ENCODE results near the gene MOB1A. TPM values are rescaled to one million over a fixed set of nuclear protein-coding genes. Genes with fewer than 3 reads are reported as not detected.
"Not testable (repeated sequence)": the region's sequence is repeated elsewhere in the genome, so short reads cannot be mapped to it uniquely, and the experiment has no call there.

Gene MOB1A
- total RNA-seq, 1 donor from 2014 or later: 59.3 TPM

DNA sequence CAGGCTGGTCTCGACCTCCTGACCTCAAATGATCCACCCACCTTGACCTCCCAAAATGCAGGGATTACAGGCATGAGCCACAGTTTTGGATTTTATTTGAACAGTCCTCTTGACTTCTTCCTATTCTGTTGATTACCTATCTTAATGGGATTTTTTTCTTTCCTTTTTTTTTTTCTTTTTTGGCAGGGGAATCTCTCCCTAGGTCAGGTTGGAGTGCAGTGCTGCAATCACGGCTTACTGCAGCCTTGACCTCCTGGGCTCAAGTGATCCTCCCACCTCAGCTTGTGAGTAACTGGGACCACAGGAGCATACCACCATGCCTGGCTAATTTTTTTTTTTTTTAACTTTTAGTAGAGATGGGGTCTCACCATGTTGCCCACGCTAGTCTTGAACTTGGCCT lies 22.5 kb upstream of the MOB1A start:
- no peak for DNase-seq (ENCODE audit: missing footprints)
- ATAC-seq: no peak
- intact Hi-C loops (cut with DNase I): no loop called here

DNA sequence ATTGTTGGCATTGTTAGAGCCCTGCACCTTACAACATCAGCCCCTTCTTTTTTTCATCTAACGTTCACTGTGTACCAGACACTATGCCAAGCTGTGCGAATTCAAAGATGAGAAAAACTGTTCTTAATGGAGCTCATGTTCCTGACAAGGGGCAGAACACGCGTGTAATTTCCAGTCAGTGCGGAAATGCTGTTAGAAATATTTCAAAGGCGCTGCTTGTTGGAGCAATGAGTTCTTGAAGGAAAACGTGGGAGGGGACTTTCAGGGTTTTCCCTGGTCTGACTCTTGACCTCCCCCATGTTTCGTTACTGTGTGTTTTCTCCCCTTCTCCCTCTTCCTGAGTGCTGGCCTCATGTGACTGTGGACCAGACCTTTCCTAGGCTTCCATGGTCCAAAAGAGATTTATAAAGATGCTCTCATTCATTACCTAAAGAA lies 21.2 kb upstream of the MOB1A start:
- ATAC-seq (no peak), DNase-seq (ENCODE audit: missing footprints) (no peak)
- intact Hi-C loops (cut with DNase I): no loop called here

DNA sequence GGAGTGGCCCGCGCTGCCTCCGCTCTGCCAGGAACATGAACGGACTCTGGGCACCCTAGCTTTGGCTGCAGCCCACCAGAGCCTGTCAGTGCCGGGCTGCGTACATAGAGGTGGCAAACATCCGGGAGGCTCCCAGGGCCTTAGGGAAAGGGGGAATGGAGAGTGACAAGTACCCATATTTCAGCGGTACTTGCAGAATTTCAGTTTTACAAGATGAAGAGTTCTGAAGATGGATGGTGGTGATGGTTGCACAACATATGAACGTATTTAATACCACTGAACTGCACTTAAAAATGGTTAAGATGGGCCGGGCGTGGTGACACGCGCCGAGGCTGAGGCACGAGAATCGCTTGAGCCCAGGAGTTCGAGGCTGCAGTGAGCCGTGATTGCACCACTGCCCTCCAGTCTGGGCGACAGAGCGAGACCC lies 20.6 kb upstream of the MOB1A start:
- intact Hi-C loops (cut with DNase I): no loop called here
- ATAC-seq (no peak), DNase-seq (ENCODE audit: missing footprints) (no peak)

DNA sequence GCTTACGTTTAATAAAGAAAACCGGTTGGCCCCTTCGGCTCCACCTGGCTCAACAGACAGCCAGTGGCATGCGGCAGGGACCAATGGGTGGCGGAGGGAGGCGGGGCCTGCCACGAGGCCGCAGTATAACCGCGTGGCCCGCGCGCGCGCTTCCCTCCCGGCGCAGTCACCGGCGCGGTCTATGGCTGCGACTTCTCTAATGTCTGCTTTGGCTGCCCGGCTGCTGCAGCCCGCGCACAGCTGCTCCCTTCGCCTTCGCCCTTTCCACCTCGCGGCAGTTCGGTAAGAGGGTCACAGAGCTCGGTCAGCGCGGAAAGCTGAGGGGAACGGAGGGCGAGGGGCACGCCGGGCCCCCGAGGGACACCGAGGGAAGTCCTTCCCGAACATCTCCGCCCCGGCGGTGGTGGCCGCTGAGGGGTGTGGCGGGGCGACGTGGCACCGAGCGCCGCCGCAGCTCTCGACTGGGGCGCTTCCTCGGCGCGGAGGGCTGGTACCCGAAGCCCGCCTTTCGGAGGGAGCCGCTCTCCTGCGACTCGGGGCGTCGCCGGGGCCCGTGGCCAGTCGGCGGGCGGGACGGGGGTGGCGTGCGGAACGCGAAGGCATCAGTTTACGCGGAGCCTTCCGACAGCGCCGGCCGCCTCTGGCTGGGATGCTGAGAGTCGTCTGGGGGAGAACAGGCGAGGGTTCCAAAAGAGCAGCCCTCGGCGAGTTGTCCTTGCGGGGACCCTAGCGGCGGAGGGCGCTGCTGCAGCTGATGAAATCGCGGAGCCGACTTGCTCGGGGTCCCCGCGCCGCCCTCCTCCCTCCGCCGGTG lies 20.0 kb upstream of the MOB1A start, which contains the start of gene MTHFD2:
TSS of gene MTHFD2 (plus strand) at position 155 of the 814 bp plus-strand sequence. CDS start at position 182, 27 bp downstream.
- peak; percentile 97 for DNase-seq (ENCODE audit: missing footprints)
- intact Hi-C loops (cut with DNase I): loop anchor here (1.0 kb wide), 1 partner anchor 20 kb away; the partner anchor contains the start of gene MOB1A
- ATAC-seq: peak; percentile 98

DNA sequence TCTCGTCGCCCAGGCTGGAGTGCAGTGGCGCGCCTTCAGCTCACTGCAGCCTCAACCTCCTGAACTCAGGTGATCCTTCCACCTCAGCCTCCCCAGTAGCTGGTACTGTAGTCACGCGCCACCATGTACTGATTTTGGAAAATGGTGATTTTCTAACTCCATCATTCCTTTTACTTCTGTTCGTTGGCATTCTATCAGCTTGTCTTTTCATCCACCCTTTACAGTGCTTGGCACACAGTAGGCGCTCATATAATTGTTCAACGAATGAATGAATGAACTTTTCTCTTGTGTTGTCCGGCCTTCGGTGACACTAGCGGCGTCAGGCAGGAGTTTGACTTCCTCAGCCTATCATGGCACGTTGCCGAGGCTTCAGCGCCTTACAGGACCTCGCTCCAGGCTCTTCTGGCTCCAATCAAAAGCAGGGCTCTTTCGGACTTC lies 19.4 kb upstream of the MOB1A start:
- intact Hi-C loops (cut with DNase I): loop anchor here (1.0 kb wide), 1 partner anchor 20 kb away; the partner anchor contains the start of gene MOB1A
- no peak for DNase-seq (ENCODE audit: missing footprints)

DNA sequence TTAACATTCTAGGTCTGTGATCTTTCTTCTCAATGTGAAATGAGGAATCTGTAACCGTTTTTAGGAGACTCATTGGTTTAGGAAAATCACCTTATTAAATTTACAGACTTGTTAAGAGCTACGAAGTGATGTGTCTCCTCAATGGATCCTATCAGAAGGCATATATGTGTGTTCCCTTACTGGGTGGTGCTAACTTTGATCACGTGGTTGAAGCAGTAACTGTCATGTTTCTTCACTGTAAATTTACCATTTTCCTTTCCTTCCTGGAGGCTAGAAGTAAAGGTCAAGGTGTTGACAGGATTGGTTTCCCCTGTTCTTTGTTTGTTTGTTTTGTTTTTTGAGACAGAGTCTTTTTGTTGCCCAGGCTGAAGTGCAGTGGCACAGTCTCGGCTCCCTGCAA lies 18.4 kb upstream of the MOB1A start:
- ATAC-seq (no peak), DNase-seq (ENCODE audit: missing footprints) (no peak)
- intact Hi-C loops (cut with DNase I): no loop called here

More for the DNA sequence above, 19.4 kb upstream of the MOB1A start:
- ATAC-seq: no peak

DNA sequence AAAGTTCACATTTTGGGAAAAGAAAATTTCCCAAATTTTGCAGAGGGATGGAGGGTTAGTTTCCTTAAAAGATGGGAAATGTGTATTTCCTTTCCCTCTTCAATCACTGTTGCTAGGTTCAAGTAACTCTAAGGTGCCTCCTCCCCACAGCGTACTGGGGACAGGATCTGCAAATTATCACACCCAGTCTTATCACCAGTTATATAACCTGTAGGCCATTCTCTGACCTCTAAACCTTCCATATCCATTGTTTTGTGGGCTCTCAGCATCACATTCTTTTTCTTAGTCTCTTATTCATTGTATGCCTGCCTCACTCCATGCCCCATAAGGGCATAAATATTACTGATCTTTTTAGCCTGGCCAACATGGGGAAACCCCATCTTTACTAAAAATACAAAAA lies 16.1 kb upstream of the MOB1A start:
- DNase-seq (ENCODE audit: missing footprints) (no peak), ATAC-seq (no peak)
- intact Hi-C loops (cut with DNase I): no loop called here

DNA sequence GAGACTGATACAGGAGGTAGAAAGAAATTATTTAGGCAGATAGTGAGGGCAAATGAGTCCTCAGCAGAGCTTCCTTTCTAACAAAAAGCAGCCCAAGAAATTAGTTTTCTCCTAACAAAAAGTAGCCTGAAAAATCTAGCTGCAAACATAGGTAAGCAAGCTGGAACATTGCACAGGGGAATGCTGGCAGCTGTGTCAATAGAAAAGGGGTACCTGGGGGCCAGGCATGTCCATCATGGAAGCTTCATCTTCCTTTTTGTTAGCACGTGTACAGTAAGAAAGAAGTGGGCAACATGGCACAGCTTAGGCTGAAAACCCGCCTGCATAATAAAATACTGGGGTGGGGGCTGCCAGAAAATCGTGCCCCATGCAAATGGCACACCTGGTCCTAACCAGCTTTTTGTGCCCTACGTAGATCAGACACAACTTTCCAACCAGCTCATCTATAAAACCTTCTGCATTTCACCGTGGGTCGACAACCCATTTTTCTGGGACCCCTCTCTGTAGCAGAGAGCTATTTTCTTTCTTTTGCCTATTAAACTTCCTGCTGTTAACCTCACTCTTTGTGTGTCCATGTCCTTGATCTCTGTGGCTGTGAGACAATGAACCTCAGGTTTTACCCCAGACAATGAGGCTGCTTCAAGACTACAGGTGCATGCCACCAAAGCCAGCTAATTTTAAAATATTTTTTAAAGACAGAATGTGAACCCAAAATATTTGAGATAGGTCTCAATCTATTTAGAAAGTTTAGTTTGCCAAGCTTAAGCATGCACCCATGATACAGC lies 13.1 kb upstream of the MOB1A start:
- DNase-seq (ENCODE audit: missing footprints): no peak
- intact Hi-C loops (cut with DNase I): no loop called here
- ATAC-seq: no peak

DNA sequence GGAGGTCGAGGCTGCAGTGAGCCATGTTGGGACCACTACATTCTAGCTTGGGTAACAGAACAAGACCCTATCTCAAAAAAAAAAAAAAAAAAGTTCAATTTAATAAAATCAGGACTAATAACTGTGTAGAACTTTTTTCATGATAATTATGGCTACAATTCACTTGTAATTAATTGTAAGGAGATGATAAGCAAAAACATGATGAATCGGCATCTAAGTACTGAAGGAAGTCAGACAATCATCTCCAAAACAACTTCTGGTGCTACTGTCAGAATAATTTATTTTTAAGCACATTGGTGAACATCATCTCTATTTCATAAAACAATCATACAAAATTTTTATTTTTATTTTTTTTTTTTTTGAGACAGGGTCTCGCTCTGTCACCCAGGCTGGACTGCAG lies 10.0 kb upstream of the MOB1A start:
- ATAC-seq (no peak), DNase-seq (ENCODE audit: missing footprints) (no peak)
- intact Hi-C loops (cut with DNase I): no loop called here

DNA sequence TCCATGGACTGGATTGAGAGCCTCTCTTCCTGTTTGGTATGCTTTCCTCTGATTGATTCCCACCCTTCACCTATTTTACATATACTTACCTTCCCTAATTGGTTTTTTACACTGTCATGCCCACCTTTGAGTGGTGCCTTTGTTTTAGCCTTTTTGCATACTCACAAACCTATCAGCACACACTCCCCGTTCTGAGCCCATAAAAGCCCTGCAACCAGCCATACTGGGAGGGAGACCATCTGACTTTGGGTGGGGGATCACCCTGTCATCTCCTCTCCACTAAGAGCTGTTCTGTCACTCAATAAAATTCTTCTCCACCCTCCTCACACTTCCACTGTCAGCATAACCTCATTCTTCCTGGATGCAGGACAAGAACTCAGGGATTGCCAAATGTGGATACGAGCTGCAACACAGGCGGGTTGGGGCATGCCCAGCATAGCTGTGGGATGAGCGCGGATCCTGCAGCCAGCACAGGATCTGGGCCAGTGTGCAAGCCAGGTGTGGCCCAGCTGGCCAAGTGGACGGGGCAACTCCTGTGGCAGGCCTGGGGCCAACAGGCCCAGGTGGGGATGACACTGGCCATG lies 9.4 kb upstream of the MOB1A start:
- no peak for DNase-seq (ENCODE audit: missing footprints)
- peak; percentile 45 for ATAC-seq
- intact Hi-C loops (cut with DNase I): no loop called here

DNA sequence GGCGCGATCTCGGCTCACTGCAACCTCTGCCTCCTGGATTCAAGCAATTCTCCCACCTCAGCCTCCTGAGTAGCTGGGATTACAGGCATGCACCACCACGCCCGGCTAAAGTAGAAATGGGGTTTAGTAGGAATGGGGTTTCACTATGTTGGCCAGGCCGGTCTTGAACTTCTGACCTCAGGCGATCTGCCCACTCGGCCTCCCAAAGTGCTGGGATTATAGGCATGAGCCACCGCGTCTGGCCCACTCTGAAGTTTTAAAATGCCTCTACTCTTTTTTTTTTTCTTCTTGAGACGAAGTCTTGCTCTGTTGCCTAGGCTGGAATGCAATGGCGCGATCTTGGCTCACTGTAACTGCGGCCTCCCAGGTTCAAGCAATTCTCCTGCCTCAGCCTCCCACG lies 8.0 kb upstream of the MOB1A start:
- DNase-seq (ENCODE audit: missing footprints); ATAC-seq; intact Hi-C loops (cut with DNase I): not testable (repeated sequence)

DNA sequence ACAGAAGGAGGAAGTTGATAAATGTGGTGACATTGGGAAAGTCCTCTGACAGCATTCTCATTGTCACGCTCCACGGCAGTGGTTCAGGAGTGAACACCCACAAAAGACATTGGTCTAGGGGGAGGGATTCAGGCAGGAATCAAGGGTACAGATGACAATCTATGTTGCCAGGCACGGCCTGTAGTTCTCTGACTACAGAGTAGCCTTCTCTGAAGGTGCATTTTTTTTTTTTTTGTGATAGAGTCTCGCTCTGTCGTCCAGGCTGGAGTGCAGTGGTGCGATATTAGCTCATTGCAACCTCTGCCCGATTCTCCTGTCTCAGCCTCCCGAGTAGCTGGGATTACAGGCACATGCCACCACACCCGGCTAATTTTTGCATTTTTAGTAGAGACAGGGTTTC lies 7.4 kb upstream of the MOB1A start:
- DNase-seq (ENCODE audit: missing footprints) (peak; percentile 73), ATAC-seq (peak; percentile 56)
- intact Hi-C loops (cut with DNase I): no loop called here

DNA sequence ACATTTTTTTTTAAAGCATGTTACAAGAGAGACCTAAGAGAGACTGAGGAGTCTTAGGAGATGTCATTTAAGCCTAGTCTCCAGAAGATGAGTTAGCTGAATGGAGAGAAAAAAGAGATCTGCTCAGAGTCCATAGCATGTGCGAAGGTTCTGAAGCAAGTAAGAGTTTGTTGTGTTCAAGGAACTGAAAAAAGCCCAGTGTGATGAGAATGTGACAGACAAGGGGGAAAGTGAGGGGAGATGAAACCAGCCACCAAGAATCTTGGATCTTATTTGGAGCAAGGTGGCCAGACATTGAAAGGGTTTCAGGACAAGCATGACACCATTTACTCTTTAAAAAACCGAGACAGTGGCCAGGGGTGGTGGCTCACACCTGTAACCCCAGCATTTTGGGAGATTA lies 5.2 kb upstream of the MOB1A start:
- ATAC-seq: no peak
- intact Hi-C loops (cut with DNase I): no loop called here
- DNase-seq (ENCODE audit: missing footprints): no peak

DNA sequence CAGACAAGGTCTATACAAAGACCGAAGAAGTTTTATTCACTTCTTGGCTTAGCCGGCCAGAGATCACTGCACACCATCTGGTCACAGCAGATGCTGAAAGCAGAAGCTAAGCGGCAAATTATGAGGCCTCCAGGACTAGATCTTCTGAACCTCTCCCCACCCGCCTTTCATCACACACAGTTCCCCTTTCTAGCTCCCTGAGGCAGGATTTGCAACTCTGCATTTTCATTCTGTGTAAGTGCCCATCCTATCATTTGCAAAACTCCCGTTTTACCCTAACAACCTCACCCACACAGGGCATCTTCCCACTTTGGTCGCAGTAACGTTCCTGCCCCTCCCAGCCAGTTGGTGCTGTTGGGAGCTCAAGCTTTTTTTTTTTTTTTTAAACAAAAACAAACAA lies 3.1 kb upstream of the MOB1A start:
- intact Hi-C loops (cut with DNase I): no loop called here
- ATAC-seq (peak; percentile 11), DNase-seq (ENCODE audit: missing footprints) (no peak)

DNA sequence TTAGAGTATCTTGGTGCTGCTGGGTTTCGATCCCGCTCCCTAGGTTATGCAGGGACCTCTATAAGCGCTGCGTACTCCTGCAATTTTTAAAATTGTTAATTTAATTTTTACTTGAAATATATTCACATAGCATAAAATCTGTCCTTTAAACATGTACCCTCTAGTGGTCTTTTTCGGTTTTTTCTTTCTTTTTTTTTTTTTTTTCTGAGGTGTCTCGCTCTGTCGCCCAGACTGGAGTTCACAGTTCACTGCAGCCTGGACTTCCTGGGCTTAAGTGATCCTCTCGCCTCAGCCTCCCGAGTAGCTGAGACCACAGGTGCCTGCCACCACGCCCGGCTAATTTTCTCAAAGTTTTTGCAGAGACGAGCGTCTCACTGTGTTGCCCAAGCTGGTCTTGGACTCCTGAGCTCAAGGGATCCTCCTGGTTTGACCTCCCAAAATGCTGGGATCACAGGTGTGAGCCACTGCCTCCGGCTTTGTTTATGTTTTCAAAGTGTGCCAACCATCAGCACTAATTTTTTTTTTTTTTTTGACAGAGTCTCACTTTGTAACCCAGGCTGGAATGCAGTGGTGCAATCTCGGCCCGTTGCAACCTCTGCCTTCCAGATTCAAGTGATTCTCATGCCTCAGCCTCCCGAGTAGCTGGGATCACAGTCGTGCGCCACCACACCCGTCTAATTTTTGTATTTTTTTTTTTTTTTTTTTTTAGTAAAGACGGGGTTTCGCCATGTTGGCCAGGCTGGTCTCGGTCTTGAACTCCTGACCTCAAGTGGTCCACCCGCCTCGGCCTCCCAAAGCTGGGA lies 585 bp upstream of the MOB1A start:
- DNase-seq (ENCODE audit: missing footprints): no peak
- ATAC-seq: peak; percentile 1
- intact Hi-C loops (cut with DNase I): no loop called here

DNA sequence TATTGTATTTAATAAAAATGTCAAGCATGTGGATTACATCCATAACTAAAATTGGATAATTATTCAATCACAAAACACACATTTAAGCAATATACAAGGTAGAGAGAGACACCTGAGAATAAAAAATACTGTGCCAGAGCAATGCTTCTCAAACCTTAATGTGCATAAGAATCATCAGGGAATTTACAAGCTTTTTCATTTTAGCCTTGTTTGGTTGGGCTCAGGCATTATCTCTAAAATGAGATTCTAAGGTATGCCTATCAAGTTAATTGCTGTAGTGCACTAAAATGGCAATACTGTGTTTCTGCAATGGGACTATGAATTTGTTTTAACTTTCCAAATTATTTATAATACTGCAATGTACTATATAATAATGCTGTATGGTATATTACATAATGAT lies 983 bp downstream of the MOB1A start:
- intact Hi-C loops (cut with DNase I): loop anchor here (1.0 kb wide), 1 partner anchor 21 kb away; the partner anchor contains the start of gene MTHFD2
- no peak for ATAC-seq
- no peak for DNase-seq (ENCODE audit: missing footprints)

DNA sequence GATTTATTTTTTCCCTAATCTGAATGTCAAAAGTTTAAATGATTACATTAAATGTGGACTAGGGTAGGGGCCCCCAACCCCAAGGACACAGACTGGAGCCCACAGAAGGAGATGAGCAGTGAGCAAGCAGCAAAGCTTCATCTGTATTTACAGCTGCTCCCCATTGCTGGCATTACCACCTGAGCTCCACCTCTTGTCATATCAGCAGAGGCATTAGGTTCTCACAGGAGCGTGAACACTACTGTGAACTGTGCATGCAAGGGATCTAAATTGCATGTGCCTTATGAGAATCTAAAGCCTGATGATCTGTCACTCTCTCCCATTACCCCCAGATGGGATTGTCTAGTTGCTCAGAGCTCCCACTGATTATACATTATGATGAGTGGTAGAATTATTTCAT lies 3.8 kb downstream of the MOB1A start:
- intact Hi-C loops (cut with DNase I): no loop called here
- no peak for ATAC-seq
- DNase-seq (ENCODE audit: missing footprints): no peak

DNA sequence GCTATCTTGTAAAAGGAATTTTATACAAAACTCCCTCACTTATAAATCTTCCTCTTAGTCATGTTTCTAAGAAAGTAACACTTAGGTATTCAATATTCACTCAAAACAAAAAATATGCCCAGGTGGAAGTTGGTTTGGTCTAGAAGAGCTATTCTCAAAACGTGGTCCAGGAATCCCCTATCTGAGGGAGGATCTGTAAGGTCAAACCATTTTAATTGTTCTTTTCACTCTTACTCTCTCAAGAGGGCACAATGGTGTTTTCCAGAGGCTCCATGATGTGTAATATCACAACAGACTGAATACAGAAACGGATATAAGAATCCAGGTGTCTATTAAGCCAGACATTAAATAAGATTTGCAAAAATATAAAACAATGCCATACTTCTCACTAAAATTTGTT lies 9.9 kb downstream of the MOB1A start:
- DNase-seq (ENCODE audit: missing footprints) (no peak), ATAC-seq (no peak)
- intact Hi-C loops (cut with DNase I): no loop called here

DNA sequence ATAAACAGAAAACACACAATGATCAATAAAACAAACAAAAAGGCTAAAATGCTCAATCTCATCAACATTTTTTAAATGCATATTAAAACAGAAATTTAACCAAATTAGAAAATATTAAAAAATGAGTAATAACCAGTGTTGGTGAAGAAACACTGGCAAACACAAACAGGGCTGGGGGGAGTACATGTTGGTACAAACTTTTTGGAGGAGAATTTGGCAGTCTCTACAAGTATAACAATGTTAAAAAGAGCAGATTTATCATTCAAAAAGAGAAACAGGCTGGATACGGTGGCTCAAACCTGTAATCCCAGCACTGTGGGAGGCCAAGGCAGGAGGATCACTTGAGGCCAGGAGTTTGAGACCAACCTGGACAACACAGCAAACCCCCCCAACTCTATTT lies 13.9 kb downstream of the MOB1A start:
- DNase-seq (ENCODE audit: missing footprints) (no peak), ATAC-seq (no peak)
- intact Hi-C loops (cut with DNase I): no loop called here
